SK-N-MC (cell line): ENCODE data around the gene SIL1.
"Not testable (repeated sequence)": the region's sequence is repeated elsewhere in the genome, so short reads cannot be mapped to it uniquely, and the experiment has no call there.

Experiments
- DNase-seq: peaks from one replicate; pipeline ENCODE4 v3.0.0-alpha.2; 2011; ENCODE audit warnings: low read depth, low spot score
- H3K27ac ChIP-seq: fragments of 200-600 bp; sonication (generic); 2 replicates; pipeline ENCODE4 v1.5.1; 2016; ENCODE audit warnings: mixed run types
- H3K36me3 ChIP-seq: fragments of 200-600 bp; sonication (generic); 2 replicates; pipeline ENCODE4 v1.6.1; 2017; ENCODE audit warnings: antibody characterized with exemption, low read length, mixed read lengths; ENCODE audit not compliant: insufficient read depth
- H3K4me3 ChIP-seq: fragments of 200-600 bp; sonication (generic); 2 replicates; pipeline ENCODE4 v1.5.1; 2016
- H3K9ac ChIP-seq: fragments of 200-600 bp; sonication (generic); 2 replicates; pipeline ENCODE4 v1.8.0; 2017; ENCODE audit warnings: mixed run types, mixed read lengths; ENCODE audit not compliant: insufficient read length
- H3K9me3 ChIP-seq: fragments of 200-600 bp; sonication (generic); 2 replicates; pipeline ENCODE4 v1.6.1; 2017; ENCODE audit warnings: low read depth, mild to moderate bottlenecking, antibody characterized with exemption, low read length, moderate library complexity, mixed read lengths
- EZH2 ChIP-seq: fragments of 200-600 bp; sonication (generic); IDR thresholded peaks from one replicate; pipeline ENCODE4 v1.6.1; 2017; ENCODE audit warnings: antibody characterized with exemption
- FOXP2 ChIP-seq: optimal IDR thresholded peaks from 2 replicates; pipeline ENCODE3; 2011; ENCODE audit warnings: mild to moderate bottlenecking, moderate library complexity; ENCODE audit not compliant: insufficient read depth; ENCODE audit errors: extremely low read length, control extremely low read depth
- POLR2AphosphoS5 ChIP-seq: IDR thresholded peaks from 2 replicates; pipeline ENCODE4 v1.6.1; 2012; ENCODE audit warnings: mild to moderate bottlenecking, low read depth, low read length, borderline replicate concordance

The SIL1 gene

GRCh38 chr5:139181322-139181730 is 16.8 kb downstream of the SIL1 start:
- H3K4me3 ChIP-seq = no peak overlapping the region; the same call in 1 of the 2 replicates
- DNase-seq = no peak
- H3K27ac ChIP-seq = 0 out of 2 replicates have a peak overlapping the region, but pooled peaks have one; percentile 15
- H3K36me3 ChIP-seq = no peaks in the 10 kb centered on the region
- no peak for TF ChIP-seq EZH2
- no peak for TF ChIP-seq POLR2AphosphoS5
- TF ChIP-seq FOXP2 = no peak
- no peak overlapping the region for H3K9ac ChIP-seq
- H3K9me3 ChIP-seq = no peaks in the 10 kb centered on the region

- Histone ChIP-seq H3K27ac (no peak overlapping the region), H3K36me3 (no peaks in the 10 kb centered on the region), H3K9me3 (no peaks in the 10 kb centered on the region), H3K9ac (no peak overlapping the region), H3K4me3 (no peak overlapping the region; the same call in 1 of the 2 replicates)
- TF ChIP-seq EZH2 = no peak
- TF ChIP-seq FOXP2 = no peak
- TF ChIP-seq POLR2AphosphoS5 = no peak
- no peak for DNase-seq
These were observed 17.3 kb downstream of the SIL1 start for GRCh38 chr5:139180850-139181249.

GRCh38 chr5:139179778-139180513 is 18.2 kb downstream of the SIL1 start:
- not testable (repeated sequence) for H3K9me3 ChIP-seq, H3K36me3 ChIP-seq, H3K4me3 ChIP-seq, H3K9ac ChIP-seq, DNase-seq, H3K27ac ChIP-seq

GRCh38 chr5:139178935-139179334 is 19.2 kb downstream of the SIL1 start:
- H3K27ac ChIP-seq = peak overlapping the region; percentile 79
- peak overlapping the region; percentile 26 for H3K4me3 ChIP-seq
- H3K9ac ChIP-seq = no peak overlapping the region
- H3K36me3 ChIP-seq = no peaks in the 10 kb centered on the region
- DNase-seq = no peak
- TF ChIP-seq EZH2 (no peak), FOXP2 (no peak), POLR2AphosphoS5 (no peak)
- H3K9me3 ChIP-seq = no peaks in the 10 kb centered on the region

- Histone ChIP-seq H3K9me3 (no peaks in the 10 kb centered on the region), H3K36me3 (no peaks in the 10 kb centered on the region), H3K27ac (peak overlapping the region; percentile 79), H3K4me3 (peak overlapping the region; percentile 26), H3K9ac (no peak overlapping the region)
- DNase-seq = no peak
- TF ChIP-seq EZH2 (no peak), POLR2AphosphoS5 (no peak), FOXP2 (no peak)
These were observed 19.6 kb downstream of the SIL1 start for GRCh38 chr5:139178589-139178917.

GRCh38 chr5:139177809-139178588 is 20.2 kb downstream of the SIL1 start:
- Histone ChIP-seq H3K9me3 (no peaks in the 10 kb centered on the region), H3K36me3 (no peaks in the 10 kb centered on the region), H3K27ac (peak overlapping the region; percentile 79), H3K4me3 (0 out of 2 replicates have a peak overlapping the region, but pooled peaks have one; percentile 26), H3K9ac (no peak overlapping the region)
- DNase-seq = no peak
- TF ChIP-seq FOXP2 (no peak), EZH2 (no peak), POLR2AphosphoS5 (no peak)

- not testable (repeated sequence) for DNase-seq, H3K27ac ChIP-seq, H3K9ac ChIP-seq, H3K9me3 ChIP-seq, H3K4me3 ChIP-seq, H3K36me3 ChIP-seq
These were observed 20.9 kb downstream of the SIL1 start for GRCh38 chr5:139177281-139177680.

- DNase-seq, H3K9ac ChIP-seq, H3K9me3 ChIP-seq, H3K27ac ChIP-seq, H3K36me3 ChIP-seq, H3K4me3 ChIP-seq: not testable (repeated sequence)
These were observed 23.8 kb downstream of the SIL1 start for GRCh38 chr5:139174382-139174781.

GRCh38 chr5:139171779-139172404 is 26.3 kb downstream of the SIL1 start:
- no peak overlapping the region for H3K9ac ChIP-seq
- no peak for DNase-seq
- TF ChIP-seq FOXP2 (no peak), EZH2 (no peak), POLR2AphosphoS5 (no peak)
- H3K9me3 ChIP-seq = no peaks in the 10 kb centered on the region
- H3K36me3 ChIP-seq = no peaks in the 10 kb centered on the region
- H3K27ac ChIP-seq = no peak overlapping the region
- H3K4me3 ChIP-seq = no peak overlapping the region
